IMR-90 (cell line): Measurements from ENCODE around the gene TEF. TPM values are rescaled to one million over a fixed set of nuclear protein-coding genes. Genes with fewer than 3 reads are reported as not detected.

Experiments
- ATAC-seq: fragments of 200-7000 bp; cut with Tn5 transposase; 2 replicates; pipeline ENCODE4 v1.9.1; 2020; ENCODE audit warnings: low read depth, mild to moderate bottlenecking, moderate library complexity
- BruUV-seq: library from RNA; stranded (reverse); fragments of 400-500 nt; replicated peaks from 2 replicates; lab custom pipeline; 2021; lab: Mats Ljungman, UMichigan
- CTCF ChIA-PET: fragments of 300-600 bp; formaldehyde crosslinking; extraction: SDS; loops from one replicate; lab custom pipeline; 2021; ENCODE audit warnings: antibody characterized with exemption; lab: Yijun Ruan, JAX
- POLR2A ChIA-PET: fragments of 300-600 bp; sonication (Branson Sonifier 250); formaldehyde crosslinking; loops from one replicate; lab custom pipeline; 2022; ENCODE audit warnings: antibody characterized with exemption; ENCODE audit not compliant: unreplicated experiment; lab: Charles Lee
- DNase-seq: peaks from one replicate; pipeline ENCODE4 v3.0.0; 2013
- H2AFZ ChIP-seq: replicated peaks from 2 replicates; pipeline ENCODE3; 2013; ENCODE audit warnings: low read length, mild to moderate bottlenecking; ENCODE audit not compliant: poor library complexity
- H2AK5ac ChIP-seq: 2 replicates; pipeline ENCODE4 v1.6.1; 2013; ENCODE audit warnings: low read depth, low read length, inconsistent platforms
- H2AK9ac ChIP-seq: replicated peaks from 2 replicates; pipeline ENCODE3; 2013; ENCODE audit warnings: mild to moderate bottlenecking, low read depth, low read length, moderate library complexity; ENCODE audit not compliant: poor library complexity
- H2BK120ac ChIP-seq: 2 replicates; pipeline ENCODE4 v1.6.1; 2013; ENCODE audit warnings: low read depth, low read length, inconsistent platforms
- H2BK15ac ChIP-seq: 3 replicates; pipeline ENCODE4 v1.6.1; 2013; ENCODE audit warnings: low read depth, low read length, inconsistent platforms
- H2BK20ac ChIP-seq: 2 replicates; pipeline ENCODE4 v1.6.1; 2013; ENCODE audit warnings: low read depth, mild to moderate bottlenecking, inconsistent platforms, low read length, moderate library complexity
- H2BK5ac ChIP-seq: 2 replicates; pipeline ENCODE4 v1.6.1; 2013; ENCODE audit warnings: mild to moderate bottlenecking, low read depth, low read length, inconsistent platforms; ENCODE audit not compliant: poor library complexity, severe bottlenecking
- H3K14ac ChIP-seq: replicated peaks from 2 replicates; pipeline ENCODE4 v1.6.1; 2013; ENCODE audit warnings: low read depth, low read length, inconsistent platforms
- H3K18ac ChIP-seq: 2 replicates; pipeline ENCODE4 v1.6.1; 2013; ENCODE audit warnings: low read depth, low read length, control low read depth
- H3K23ac ChIP-seq: 2 replicates; pipeline ENCODE4 v1.6.1; 2013; ENCODE audit warnings: low read depth, low read length, inconsistent platforms
- H3K27ac ChIP-seq: 2 replicates; pipeline ENCODE4 v1.5.1; 2013; ENCODE audit warnings: mild to moderate bottlenecking, control low read depth, low read length; ENCODE audit not compliant: insufficient read depth
- H3K27me3 ChIP-seq: 2 replicates; pipeline ENCODE4 v1.6.1; 2013; ENCODE audit warnings: low read length; ENCODE audit not compliant: control insufficient read depth, insufficient read depth
- H3K36me3 ChIP-seq: 2 replicates; pipeline ENCODE4 v1.6.1; 2013; ENCODE audit warnings: low read length, mixed read lengths; ENCODE audit not compliant: control insufficient read depth, insufficient read depth
- H3K4ac ChIP-seq: 2 replicates; pipeline ENCODE4 v1.6.1; 2013; ENCODE audit warnings: low read depth, low read length, inconsistent platforms
- H3K4me1 ChIP-seq: 2 replicates; pipeline ENCODE4 v1.6.1; 2013; ENCODE audit warnings: low read length, mixed read lengths; ENCODE audit not compliant: control insufficient read depth, insufficient read depth
- H3K4me2 ChIP-seq: 2 replicates; pipeline ENCODE4 v1.6.1; 2013; ENCODE audit warnings: low read depth, mild to moderate bottlenecking, control low read depth, low read length, moderate library complexity
- H3K4me3 ChIP-seq: 2 replicates; pipeline ENCODE4 v1.5.1; 2013; ENCODE audit warnings: low read depth, mild to moderate bottlenecking, control low read depth, low read length, moderate library complexity; ENCODE audit not compliant: insufficient read depth
- H3K56ac ChIP-seq: 2 replicates; pipeline ENCODE4 v1.6.1; 2013; ENCODE audit warnings: low read length, inconsistent platforms; ENCODE audit not compliant: insufficient read depth; ENCODE audit errors: extremely low read depth
- H3K79me1 ChIP-seq, 2 experiments: 2 replicates each; pipeline ENCODE4 v1.6.1; 2013; ENCODE audit warnings: low read length in 2 of 2, inconsistent platforms in 1 of 2, low read depth in 1 of 2
- H3K9ac ChIP-seq: 2 replicates; pipeline ENCODE4 v1.6.1; 2013; ENCODE audit warnings: low read depth, low read length, control low read depth
- H3K9me1 ChIP-seq: 2 replicates; pipeline ENCODE4 v1.6.1; 2013; ENCODE audit warnings: low read length, inconsistent platforms; ENCODE audit not compliant: insufficient read depth
- H3K9me3 ChIP-seq: 2 replicates; pipeline ENCODE4 v1.6.1; 2013; ENCODE audit warnings: low read length; ENCODE audit not compliant: control insufficient read depth, insufficient read depth
- H4K20me1 ChIP-seq: 2 replicates; pipeline ENCODE4 v1.6.1; 2013; ENCODE audit warnings: low read length, inconsistent platforms; ENCODE audit not compliant: insufficient read depth
- H4K5ac ChIP-seq: 2 replicates; pipeline ENCODE4 v1.6.1; 2013; ENCODE audit warnings: mild to moderate bottlenecking, low read depth, low read length, control low read depth
- H4K8ac ChIP-seq, 2 experiments: 2 replicates each; pipeline ENCODE4 v1.6.1; 2013; ENCODE audit warnings: low read depth in 2 of 2, low read length in 2 of 2, control low read depth in 1 of 2, inconsistent platforms in 1 of 2
- H4K91ac ChIP-seq: 2 replicates; pipeline ENCODE4 v1.6.1; 2013; ENCODE audit warnings: low read depth, low read length, inconsistent platforms; ENCODE audit not compliant: insufficient read depth
- BHLHE40 ChIP-seq: fragments of 150-350 bp; IDR thresholded peaks from 2 replicates; pipeline ENCODE4 v1.6.1; 2016; ENCODE audit warnings: mild to moderate bottlenecking, low read depth, low read length
- CEBPB ChIP-seq: IDR thresholded peaks from 2 replicates; pipeline ENCODE4 v1.6.1; 2012; ENCODE audit warnings: low read depth, low read length, improper control_type of control experiment
- CHD1 ChIP-seq: IDR thresholded peaks from 2 replicates; pipeline ENCODE4 v1.6.1; 2012; ENCODE audit warnings: low read depth, low read length, improper control_type of control experiment
- CTCF ChIP-seq: conservative IDR thresholded peaks from 2 replicates; pipeline ENCODE4 v1.5.1; 2012; ENCODE audit warnings: mild to moderate bottlenecking, low read depth, low read length, improper control_type of control experiment
- ELK1 ChIP-seq: fragments of 150-350 bp; IDR thresholded peaks from 2 replicates; pipeline ENCODE4 v1.6.1; 2016; ENCODE audit warnings: low read depth, mild to moderate bottlenecking, low read length, moderate library complexity, borderline replicate concordance
- MAFK ChIP-seq: IDR thresholded peaks from 2 replicates; pipeline ENCODE4 v1.6.1; 2012; ENCODE audit warnings: low read depth, low read length, improper control_type of control experiment
- MXI1 ChIP-seq: IDR thresholded peaks from 2 replicates; pipeline ENCODE4 v1.6.1; 2012; ENCODE audit warnings: low read depth, mild to moderate bottlenecking, low read length, moderate library complexity, borderline replicate concordance
- NFE2L2 ChIP-seq: fragments of 150-350 bp; IDR thresholded peaks from 2 replicates; pipeline ENCODE4 v1.6.1; 2016; ENCODE audit warnings: low read depth, mild to moderate bottlenecking, low read length
- POLR2A ChIP-seq: IDR thresholded peaks from 2 replicates; pipeline ENCODE4 v1.6.1; 2012; ENCODE audit warnings: mild to moderate bottlenecking, low read depth, low read length
- RCOR1 ChIP-seq: IDR thresholded peaks from 2 replicates; pipeline ENCODE4 v1.6.1; 2012; ENCODE audit warnings: mild to moderate bottlenecking, low read length, improper control_type of control experiment; ENCODE audit not compliant: insufficient replicate concordance
- RFX5 ChIP-seq: IDR thresholded peaks from 2 replicates; pipeline ENCODE4 v1.8.0; 2012; ENCODE audit warnings: low read depth, mild to moderate bottlenecking, low read length, moderate library complexity
- SMC3 ChIP-seq: fragments of 150-350 bp; IDR thresholded peaks from 2 replicates; pipeline ENCODE4 v1.6.1; 2016; ENCODE audit warnings: low read depth, mild to moderate bottlenecking, antibody characterized with exemption, low read length, moderate library complexity
- USF2 ChIP-seq: fragments of 150-350 bp; IDR thresholded peaks from 2 replicates; pipeline ENCODE4 v1.6.1; 2017; ENCODE audit warnings: mild to moderate bottlenecking, antibody characterized with exemption, low read length, low read depth
- WGBS, 2 experiments: methylation state at CpG; one replicate each; pipeline versions ENCODE4 v1.1.5 to v1.1.7; 2013; ENCODE audit warnings: missing lambda C conversion rate in 2 of 2; ENCODE audit not compliant: insufficient read length in 1 of 2; ENCODE audit errors: extremely low coverage in 2 of 2; 5-methylcytosine and 5-hydroxymethylcytosine counted together
- dilution Hi-C: fragments of 300-500 bp; cut with HindIII; formaldehyde crosslinking; loops from one replicate; pipeline ENCODE4 v1.14.3; 2018; ENCODE audit warnings: low sequenced_read_pairs; ENCODE audit not compliant: unreplicated experiment
- in situ Hi-C: fragments of 300-500 bp; cut with MboI; formaldehyde crosslinking; loops from 3 replicates; pipeline ENCODE4 v1.14.3; 2019; ENCODE audit warnings: low sequenced_read_pairs, inconsistent platforms, mixed read lengths
- intact Hi-C: fragments of 100-400 bp; cut with micrococcal nuclease; formaldehyde crosslinking; loops from 2 replicates; pipeline ENCODE4 v1.10.0; 2022
- polyA plus RNA-seq, 3 experiments: library from polyadenylated mRNA; depleted of rRNA; stranded (reverse); fragments of >200 nt; gene quantifications; 2 replicates each; pipeline ENCODE4 v1.2.3, GENCODE V29; 2012; ENCODE audit warnings: low replicate concordance in 1 of 3
- total RNA-seq: library from RNA; depleted of rRNA; stranded (reverse); fragments of >200 nt; gene quantifications from 2 replicates; pipeline ENCODE4 v1.2.3, GENCODE V29; 2012

The TEF gene
- total and polyA plus RNA-seq, 2 of the 4 experiments (the other 2 are of a cell fraction): 5.6 to 11.6 TPM

- 0 out of 2 replicates have a peak overlapping the region, but pooled peaks have one; percentile 6 for H3K4me3 ChIP-seq
- H4K5ac ChIP-seq: 0 out of 2 replicates have a peak overlapping the region, but pooled peaks have one; percentile 11
- peak overlapping the region; percentile 94 for H2AK9ac ChIP-seq
- H3K27ac ChIP-seq: peak overlapping the region; percentile 11; the same call in 1 of the 2 replicates
- H2BK20ac ChIP-seq: no peak overlapping the region
- H3K23ac ChIP-seq: peak overlapping the region; percentile 60; the same call in 1 of the 2 replicates
- peak; percentile 22 for DNase-seq
- peak overlapping the region; percentile 29; the same call in 1 of the 3 replicates for H2BK15ac ChIP-seq
- peak overlapping the region in 1 of 2 experiments; percentile 71; a peak in 1 of 4 replicates for H4K8ac ChIP-seq
- peak; percentile 2 for ATAC-seq
- H3K9me3 ChIP-seq: no peaks in the 10 kb centered on the region
- peaks cover 10% of the 10 kb centered on the region; the same call in 1 of the 2 replicates for H4K20me1 ChIP-seq
- in situ Hi-C loops (no loop called here), intact Hi-C loops (no loop called here), dilution Hi-C loops (no loop called here)
- H4K91ac ChIP-seq: peak overlapping the region; percentile 55
- H3K4me1 ChIP-seq: peaks cover 11% of the 10 kb centered on the region
- H3K9ac ChIP-seq: peak overlapping the region; percentile 27; the same call in 1 of the 2 replicates
- H2BK120ac ChIP-seq: peak overlapping the region; percentile 38; the same call in 1 of the 2 replicates
- H3K4ac ChIP-seq: peak overlapping the region; percentile 71
- no peak overlapping the region for H2BK5ac ChIP-seq
- H3K9me1 ChIP-seq: peaks cover 4% of the 10 kb centered on the region
- peak overlapping the region; percentile 77 for H3K4me2 ChIP-seq
- H3K36me3 ChIP-seq: no peaks in the 10 kb centered on the region
- H3K56ac ChIP-seq: no peak overlapping the region
- ChIA-PET CTCF (interaction anchor here (0.7 kb wide), 1 partner anchor 157 kb away, joined by 3 read pairs; no protein-coding TSS in a partner anchor), POLR2A (no interaction called here)
- peaks cover 0 to 7% of the 10 kb centered on the region in 2 experiments; a peak in 1 of 4 replicates for H3K79me1 ChIP-seq
- WGBS, 2 experiments: 48% methylated on average over 4 of the region's 18 CpGs; no CpG with 5 or more reads in 1 of the 2 experiments
- peak overlapping the region; percentile 86 for H2AK5ac ChIP-seq
- peak overlapping the region; percentile 80 for H2AFZ ChIP-seq
- no peak overlapping the region for H3K18ac ChIP-seq
- peak overlapping the region; percentile 62 for H3K14ac ChIP-seq
- BruUV-seq: no TSS peak
- peaks cover 3% of the 10 kb centered on the region; the same call in 1 of the 2 replicates for H3K27me3 ChIP-seq
- no peak for TF ChIP-seq CTCF
- no peak for TF ChIP-seq POLR2A
- TF ChIP-seq MXI1: no peak
- no peak for TF ChIP-seq CHD1
- TF ChIP-seq RCOR1: no peak
- TF ChIP-seq SMC3: no peak
- no peak for TF ChIP-seq RFX5
- TF ChIP-seq ELK1: no peak
- TF ChIP-seq NFE2L2: no peak
- no peak for TF ChIP-seq MAFK
- no peak for TF ChIP-seq CEBPB
- no peak for TF ChIP-seq BHLHE40
- TF ChIP-seq USF2: no peak
These were observed 13.8 kb upstream of the TEF start for GRCh38 chr22:41367680-41368542.
